GM12878 (cell line): ENCODE measurements around the gene TIPIN. TPM values are rescaled to one million over a fixed set of nuclear protein-coding genes. Genes with fewer than 3 reads are reported as not detected.

Source experiments
- ATAC-seq: fragments of 200-7000 bp; cut with Tn5 transposase; 3 replicates; pipeline ENCODE4 v1.9.1; 2020; ENCODE audit warnings: mild to moderate bottlenecking, moderate library complexity
- BruUV-seq: library from RNA; stranded (reverse); fragments of 400-500 nt; replicated peaks from 2 replicates; lab custom pipeline; 2021; lab: Mats Ljungman, UMichigan
- CTCF ChIA-PET: fragments of 300-600 bp; sonication (Branson Sonifier 250); formaldehyde crosslinking; extraction: SDS; loops from one replicate; lab custom pipeline; 2021; ENCODE audit warnings: inconsistent platforms; lab: Yijun Ruan, JAX
- POLR2A ChIA-PET: fragments of 350-600 bp; formaldehyde crosslinking; extraction: SDS; loops from one replicate; lab custom pipeline; 2021; ENCODE audit warnings: inconsistent platforms; lab: Charles Lee
- RAD21 ChIA-PET: fragments of 300-600 bp; sonication (Branson Sonifier 250); formaldehyde crosslinking; loops from one replicate; lab custom pipeline; 2023; ENCODE audit warnings: antibody characterized with exemption; ENCODE audit not compliant: unreplicated experiment; lab: Charles Lee
- SMC1A ChIA-PET: fragments of 300-600 bp; sonication (Branson Sonifier 250); formaldehyde crosslinking; loops from one replicate; lab custom pipeline; 2023; ENCODE audit not compliant: unreplicated experiment, uncharacterized antibody; lab: Charles Lee
- DNase-seq: peaks from one replicate; pipeline ENCODE4 v3.0.0-alpha.2; 2011; ENCODE audit warnings: low read depth, low spot score
- FAIRE-seq: peaks from 3 replicates; lab custom pipeline; 2011; peaks lifted over from hg19 to GRCh38; lab: Jason Lieb, UNC
- H2AFZ ChIP-seq: 2 replicates; pipeline ENCODE4 v1.6.0; 2011; ENCODE audit warnings: low read depth, low read length, control low read depth; ENCODE audit not compliant: control insufficient read depth
- H3K27ac ChIP-seq: 2 replicates; pipeline ENCODE4 v1.5.1; 2011; ENCODE audit warnings: control low read depth; ENCODE audit not compliant: control insufficient read depth, insufficient read depth
- H3K27me3 ChIP-seq, 2 experiments: replicated peaks in 1 of 2; 2 replicates each; pipeline versions ENCODE4 v1.6.0 to v1.6.1; 2011; ENCODE audit warnings: low read length in 1 of 2; ENCODE audit not compliant: control insufficient read depth in 2 of 2, insufficient read depth in 2 of 2
- H3K36me3 ChIP-seq, 2 experiments: 2 replicates each; pipeline ENCODE4 v1.5.1; 2011; ENCODE audit warnings: low read length in 1 of 2; ENCODE audit not compliant: control insufficient read depth in 2 of 2, insufficient read depth in 2 of 2
- H3K4me1 ChIP-seq: 2 replicates; pipeline ENCODE4 v1.6.1; 2011; ENCODE audit warnings: mild to moderate bottlenecking, low read length, moderate library complexity, mixed read lengths; ENCODE audit not compliant: control insufficient read depth, insufficient read depth
- H3K4me2 ChIP-seq: 2 replicates; pipeline ENCODE4 v1.6.0; 2011; ENCODE audit warnings: control low read depth; ENCODE audit not compliant: control insufficient read depth, insufficient read depth
- H3K4me3 ChIP-seq: fragments of 200-600 bp; sonication (generic); 2 replicates; pipeline ENCODE4 v1.5.1; 2016
- H3K79me2 ChIP-seq: 2 replicates; pipeline ENCODE4 v1.6.0; 2011; ENCODE audit warnings: low read length; ENCODE audit not compliant: control insufficient read depth, insufficient read depth
- H3K9ac ChIP-seq: 2 replicates; pipeline ENCODE4 v1.8.0; 2011; ENCODE audit warnings: low read length, control low read depth, mixed read lengths; ENCODE audit not compliant: control insufficient read depth, insufficient read depth
- H3K9me3 ChIP-seq: replicated peaks from 3 replicates; pipeline ENCODE4 v1.5.1; 2011; ENCODE audit warnings: mild to moderate bottlenecking, low read length; ENCODE audit not compliant: control insufficient read depth, insufficient read depth
- H4K20me1 ChIP-seq: 2 replicates; pipeline ENCODE4 v1.6.0; 2011; ENCODE audit not compliant: control insufficient read depth, insufficient read depth
- CREM ChIP-seq: IDR thresholded peaks from 2 replicates; pipeline ENCODE4 v1.6.1; 2014; ENCODE audit warnings: antibody characterized with exemption, low read depth
- RBBP5 ChIP-seq: fragments of 200-600 bp; sonication (generic); conservative IDR thresholded peaks from 2 replicates; pipeline ENCODE4 v1.6.1; 2016
- TCF7 ChIP-seq: IDR thresholded peaks from 2 replicates; pipeline ENCODE4 v1.6.1; 2014; ENCODE audit warnings: antibody characterized with exemption, borderline replicate concordance
- ZNF217 ChIP-seq: fragments of 450-650 bp; IDR thresholded peaks from 2 replicates; pipeline ENCODE4 v1.6.1; 2017; ENCODE audit warnings: antibody characterized with exemption, mild to moderate bottlenecking
- WGBS: methylation state at CpG from one replicate; pipeline ENCODE4 v1.1.6; 2016; ENCODE audit warnings: low lambda C conversion rate; ENCODE audit not compliant: insufficient replicate concordance, insufficient coverage; ENCODE audit errors: missing lambda C conversion rate; 5-methylcytosine and 5-hydroxymethylcytosine counted together
- in situ Hi-C: fragments of 300-500 bp; cut with MboI; formaldehyde crosslinking; loops from 9 replicates; pipeline ENCODE4 v1.14.3; 2018; ENCODE audit warnings: mixed read lengths
- intact Hi-C: fragments of 100-400 bp; cut with micrococcal nuclease; formaldehyde crosslinking; loops from one replicate; pipeline ENCODE4 v1.14.2; 2022; ENCODE audit not compliant: unreplicated experiment
- polyA plus RNA-seq, 11 experiments: library from polyadenylated mRNA; depleted of rRNA in 4 of 11; unstranded in 6 of 11; stranded (reverse) in 5 of 11; fragments of >200 nt; fragmentation: Nextera tagmentation in 4 of 11; fragmentation: Illumina TruSeq in 1 of 11; extraction: Ambion mirVana in 4 of 11; extraction: Trizol in 1 of 11; gene quantifications; 1 replicate in 1 of 11; 2 replicates in 10 of 11; pipeline versions ENCODE4 v1.2.1 to v1.2.3, GENCODE V29; 2011 to 2016; ENCODE audit warnings: inconsistent platforms in 2 of 11, missing spikeins in 2 of 11, low read depth in 1 of 11
- total RNA-seq, 4 experiments: library from RNA; depleted of rRNA in 3 of 4; stranded (reverse); fragments of >200 nt in 3 of 4; fragmentation: Illumina TruSeq in 1 of 4; extraction: Trizol in 1 of 4; gene quantifications; 2 replicates each; pipeline versions ENCODE4 v1.2.1 to v1.2.3, GENCODE V29; 2013 to 2021
- TF ChIP-seq, protein P1 (sequence below): fragments of 450-650 bp; IDR thresholded peaks from 2 replicates; pipeline ENCODE4 v1.6.1; 2016; ENCODE audit warnings: mild to moderate bottlenecking
- TF ChIP-seq, protein P2 (sequence below): fragments of 450-650 bp; formaldehyde crosslinking; IDR thresholded peaks from 2 replicates; pipeline ENCODE4 v1.5.0; 2022; ENCODE audit warnings: mild to moderate bottlenecking, missing genetic modification characterization
- TF ChIP-seq, protein P3 (sequence below): IDR thresholded peaks from 2 replicates; pipeline ENCODE4 v1.6.1; 2011; ENCODE audit warnings: borderline replicate concordance, low read depth, mild to moderate bottlenecking, moderate library complexity, mixed read lengths, low read length; ENCODE audit not compliant: insufficient read depth; ENCODE audit errors: extremely low read length

The TIPIN gene
- total and polyA plus RNA-seq, 10 of the 15 experiments (the other 5 are each of a cell fraction or from before 2014, with no cell fraction given): 21.1 to 69.2 (median 47.0) TPM

DNA sequence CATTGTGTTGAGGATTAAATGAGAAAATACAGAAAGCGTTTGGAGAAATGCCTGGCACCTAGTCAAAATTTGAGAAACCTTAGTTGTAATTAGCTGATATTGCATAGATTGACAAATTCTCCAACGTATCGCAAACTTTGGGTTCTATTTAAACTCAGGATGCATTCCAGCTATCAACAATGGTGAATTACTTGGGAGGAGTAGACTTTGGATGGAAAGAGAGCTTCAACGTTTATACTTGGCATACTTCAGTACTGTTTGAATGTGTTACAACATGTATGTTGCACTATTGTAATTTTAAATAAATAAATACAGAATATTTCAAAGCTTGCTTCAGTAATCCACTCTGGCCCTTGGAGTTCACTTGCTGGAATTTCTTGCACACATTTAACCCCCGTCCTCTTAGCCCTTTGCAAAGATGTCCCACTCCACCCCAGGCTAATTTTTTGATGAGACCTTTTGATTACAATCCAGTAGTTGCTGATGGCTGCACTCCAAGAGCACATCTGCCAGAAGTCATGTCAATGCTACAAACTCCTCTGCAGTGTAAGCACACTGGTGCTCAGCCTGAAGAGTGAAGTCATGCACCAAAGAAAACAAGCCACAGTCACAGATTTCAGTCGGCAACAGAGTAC, 67.8 kb downstream of the TIPIN start:
- POLR2A ChIA-PET: interaction anchor here (1.4 kb wide), 1 partner anchor 99 kb away, joined by 3 read pairs; the partner anchor contains the start of gene MAP2K1
- Histone ChIP-seq H3K9ac (no peak overlapping the region), H3K4me2 (no peak overlapping the region), H3K4me1 (no peaks in the 10 kb centered on the region; the same call in 1 of the 2 replicates), H4K20me1 (no peaks in the 10 kb centered on the region), H3K4me3 (no peak overlapping the region), H2AFZ (no peak overlapping the region), H3K9me3 (no peaks in the 10 kb centered on the region), H3K79me2 (no peaks in the 10 kb centered on the region), H3K27me3 (no peaks in the 10 kb centered on the region), H3K36me3 (no peaks in the 10 kb centered on the region), H3K27ac (no peak overlapping the region)
- no peak for DNase-seq
- FAIRE-seq: no peak
- WGBS: 53% methylated on average over 6 of the region's 6 CpGs
- RAD21 ChIA-PET: interaction anchor here (0.6 to 2.2 kb wide), 5 partner anchors 8 to 646 kb away, joined by 3 to 10 read pairs (median 7); partner anchors contain the start of gene SNAPC5
- SMC1A ChIA-PET: interaction anchor here (0.8 to 1.7 kb wide), 7 partner anchors 11 to 385 kb away, joined by 3 to 9 read pairs (median 3); no protein-coding TSS in a partner anchor
- CTCF ChIA-PET: interaction anchor here (0.6 to 9.7 kb wide), 20 partner anchors 8 to 969 kb away, joined by 3 to 103 read pairs (median 4); partner anchors contain the start of gene SNAPC5
- no TSS peak for BruUV-seq
- no peak for ATAC-seq
- intact Hi-C loops: loop anchor here (5.0 to 10.0 kb wide), 3 partner anchors 36 to 651 kb away; partner anchors contain the start of gene MEGF11
- in situ Hi-C loops: no loop called here
- no peak for TF ChIP-seq TCF7
- TF ChIP-seq, all 136 proteins: peak for 0

DNA sequence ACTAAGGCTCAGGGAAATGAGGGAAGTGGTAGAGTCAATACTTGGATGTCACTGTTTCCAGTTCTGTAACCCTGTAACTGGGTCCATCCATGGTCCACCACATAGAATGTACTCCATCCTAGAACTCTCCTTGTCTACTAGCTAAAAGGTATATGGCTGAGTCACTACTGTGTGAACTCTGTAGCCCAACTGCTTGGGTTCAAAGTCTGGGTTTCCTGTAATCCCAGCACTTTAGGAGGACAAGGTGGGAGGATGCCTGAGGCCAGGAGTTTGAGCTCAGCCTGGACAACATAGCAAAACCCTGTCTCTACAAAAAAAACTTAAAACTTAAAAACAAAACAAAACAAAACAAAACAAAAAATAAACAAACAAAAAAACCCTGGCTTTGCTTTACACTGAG, 68.4 kb downstream of the TIPIN start:
- BruUV-seq: no TSS peak
- Histone ChIP-seq H3K4me1 (no peaks in the 10 kb centered on the region; the same call in 1 of the 2 replicates), H3K36me3 (no peaks in the 10 kb centered on the region), H3K4me3 (no peak overlapping the region), H3K4me2 (no peak overlapping the region), H3K27ac (no peak overlapping the region), H3K79me2 (no peaks in the 10 kb centered on the region), H3K9ac (no peak overlapping the region), H4K20me1 (no peaks in the 10 kb centered on the region), H3K27me3 (no peaks in the 10 kb centered on the region), H3K9me3 (no peaks in the 10 kb centered on the region), H2AFZ (no peak overlapping the region)
- no peak for FAIRE-seq
- intact Hi-C loops (loop anchor here (5.0 to 10.0 kb wide), 3 partner anchors 36 to 651 kb away; partner anchors contain the start of gene MEGF11), in situ Hi-C loops (no loop called here)
- ChIA-PET RAD21 (interaction anchor here (0.6 to 2.2 kb wide), 5 partner anchors 9 to 646 kb away, joined by 3 to 10 read pairs (median 7); partner anchors contain the start of gene SNAPC5), SMC1A (interaction anchor here (0.8 to 1.8 kb wide), 8 partner anchors 12 to 384 kb away, joined by 3 to 9 read pairs (median 4); partner anchors contain the start of gene SNAPC5), POLR2A (interaction anchor here (1.4 kb wide), 1 partner anchor 99 kb away, joined by 3 read pairs; the partner anchor contains the start of gene MAP2K1), CTCF (interaction anchor here (1.0 to 9.7 kb wide), 21 partner anchors 9 to 968 kb away, joined by 3 to 103 read pairs (median 4); partner anchors contain the start of gene SNAPC5)
- no peak for ATAC-seq
- DNase-seq: no peak
- TF ChIP-seq RBBP5 (no peak), ZNF217 (no peak), CREM (no peak)
- TF ChIP-seq, protein P1, sequence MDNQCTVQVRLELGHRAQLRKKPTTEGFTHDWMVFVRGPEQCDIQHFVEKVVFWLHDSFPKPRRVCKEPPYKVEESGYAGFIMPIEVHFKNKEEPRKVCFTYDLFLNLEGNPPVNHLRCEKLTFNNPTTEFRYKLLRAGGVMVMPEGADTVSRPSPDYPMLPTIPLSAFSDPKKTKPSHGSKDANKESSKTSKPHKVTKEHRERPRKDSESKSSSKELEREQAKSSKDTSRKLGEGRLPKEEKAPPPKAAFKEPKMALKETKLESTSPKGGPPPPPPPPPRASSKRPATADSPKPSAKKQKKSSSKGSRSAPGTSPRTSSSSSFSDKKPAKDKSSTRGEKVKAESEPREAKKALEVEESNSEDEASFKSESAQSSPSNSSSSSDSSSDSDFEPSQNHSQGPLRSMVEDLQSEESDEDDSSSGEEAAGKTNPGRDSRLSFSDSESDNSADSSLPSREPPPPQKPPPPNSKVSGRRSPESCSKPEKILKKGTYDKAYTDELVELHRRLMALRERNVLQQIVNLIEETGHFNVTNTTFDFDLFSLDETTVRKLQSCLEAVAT: no peak
- TF ChIP-seq, protein P2, sequence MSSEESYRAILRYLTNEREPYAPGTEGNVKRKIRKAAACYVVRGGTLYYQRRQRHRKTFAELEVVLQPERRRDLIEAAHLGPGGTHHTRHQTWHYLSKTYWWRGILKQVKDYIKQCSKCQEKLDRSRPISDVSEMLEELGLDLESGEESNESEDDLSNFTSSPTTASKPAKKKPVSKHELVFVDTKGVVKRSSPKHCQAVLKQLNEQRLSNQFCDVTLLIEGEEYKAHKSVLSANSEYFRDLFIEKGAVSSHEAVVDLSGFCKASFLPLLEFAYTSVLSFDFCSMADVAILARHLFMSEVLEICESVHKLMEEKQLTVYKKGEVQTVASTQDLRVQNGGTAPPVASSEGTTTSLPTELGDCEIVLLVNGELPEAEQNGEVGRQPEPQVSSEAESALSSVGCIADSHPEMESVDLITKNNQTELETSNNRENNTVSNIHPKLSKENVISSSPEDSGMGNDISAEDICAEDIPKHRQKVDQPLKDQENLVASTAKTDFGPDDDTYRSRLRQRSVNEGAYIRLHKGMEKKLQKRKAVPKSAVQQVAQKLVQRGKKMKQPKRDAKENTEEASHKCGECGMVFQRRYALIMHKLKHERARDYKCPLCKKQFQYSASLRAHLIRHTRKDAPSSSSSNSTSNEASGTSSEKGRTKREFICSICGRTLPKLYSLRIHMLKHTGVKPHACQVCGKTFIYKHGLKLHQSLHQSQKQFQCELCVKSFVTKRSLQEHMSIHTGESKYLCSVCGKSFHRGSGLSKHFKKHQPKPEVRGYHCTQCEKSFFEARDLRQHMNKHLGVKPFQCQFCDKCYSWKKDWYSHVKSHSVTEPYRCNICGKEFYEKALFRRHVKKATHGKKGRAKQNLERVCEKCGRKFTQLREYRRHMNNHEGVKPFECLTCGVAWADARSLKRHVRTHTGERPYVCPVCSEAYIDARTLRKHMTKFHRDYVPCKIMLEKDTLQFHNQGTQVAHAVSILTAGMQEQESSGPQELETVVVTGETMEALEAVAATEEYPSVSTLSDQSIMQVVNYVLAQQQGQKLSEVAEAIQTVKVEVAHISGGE (CRISPR knock-in tag): no peak
- TF ChIP-seq, protein P3, sequence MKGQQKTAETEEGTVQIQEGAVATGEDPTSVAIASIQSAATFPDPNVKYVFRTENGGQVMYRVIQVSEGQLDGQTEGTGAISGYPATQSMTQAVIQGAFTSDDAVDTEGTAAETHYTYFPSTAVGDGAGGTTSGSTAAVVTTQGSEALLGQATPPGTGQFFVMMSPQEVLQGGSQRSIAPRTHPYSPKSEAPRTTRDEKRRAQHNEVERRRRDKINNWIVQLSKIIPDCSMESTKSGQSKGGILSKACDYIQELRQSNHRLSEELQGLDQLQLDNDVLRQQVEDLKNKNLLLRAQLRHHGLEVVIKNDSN: no peak
